Measurements from ENCODE around the gene SLC22A5. TPM values are rescaled to one million over a fixed set of nuclear protein-coding genes. Genes with fewer than 3 reads are reported as not detected.

Gene SLC22A5
- total and polyA plus RNA-seq, 9 of the 15 experiments (the other 6 are each of a cell fraction or from before 2014, with no cell fraction given): 3.0 to 16.6 (median 8.3) TPM

DNA sequence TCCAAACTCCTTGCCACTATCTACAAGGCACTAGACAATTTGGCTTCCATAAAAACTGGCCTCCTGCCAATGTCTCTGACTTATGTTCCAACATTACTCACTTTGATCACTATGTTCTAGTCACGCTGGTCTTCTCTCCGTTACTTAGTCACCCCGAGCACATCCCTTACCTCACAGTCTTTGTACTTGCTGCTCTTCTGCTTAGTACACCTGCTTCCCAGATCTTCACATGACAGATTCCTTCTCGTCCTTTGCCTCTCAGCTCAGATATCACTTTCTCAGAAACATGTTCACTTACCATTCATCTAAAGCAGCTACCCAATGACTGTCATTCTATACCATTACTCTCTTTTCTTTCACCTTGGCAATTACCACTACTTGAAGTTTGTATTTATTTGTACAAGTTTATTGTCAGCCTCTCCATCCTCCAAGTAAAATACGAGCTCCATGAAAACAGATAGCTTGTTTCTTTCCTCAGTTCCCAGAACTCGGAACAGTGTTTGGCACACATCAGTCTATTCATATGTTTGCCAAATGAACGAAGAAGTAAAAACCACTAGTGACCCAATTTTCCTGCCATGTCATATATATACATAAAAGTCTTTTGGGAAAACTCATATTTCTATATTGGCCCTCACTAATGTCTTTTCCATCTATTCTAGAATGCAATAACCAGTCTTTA is 5.9 kb upstream of the SLC22A5 start (continued):
- no peak for TF ChIP-seq POLR2G (IDR thresholded peaks at IDR 0.05; ENCODE audit: low read depth, low read length)
- TF ChIP-seq BMI1 (IDR thresholded peaks at IDR 0.05; ENCODE audit: low read length): no peak
- no peak for TF ChIP-seq HDAC8 (tag; IDR thresholded peaks at IDR 0.05)
- TF ChIP-seq, protein P1, sequence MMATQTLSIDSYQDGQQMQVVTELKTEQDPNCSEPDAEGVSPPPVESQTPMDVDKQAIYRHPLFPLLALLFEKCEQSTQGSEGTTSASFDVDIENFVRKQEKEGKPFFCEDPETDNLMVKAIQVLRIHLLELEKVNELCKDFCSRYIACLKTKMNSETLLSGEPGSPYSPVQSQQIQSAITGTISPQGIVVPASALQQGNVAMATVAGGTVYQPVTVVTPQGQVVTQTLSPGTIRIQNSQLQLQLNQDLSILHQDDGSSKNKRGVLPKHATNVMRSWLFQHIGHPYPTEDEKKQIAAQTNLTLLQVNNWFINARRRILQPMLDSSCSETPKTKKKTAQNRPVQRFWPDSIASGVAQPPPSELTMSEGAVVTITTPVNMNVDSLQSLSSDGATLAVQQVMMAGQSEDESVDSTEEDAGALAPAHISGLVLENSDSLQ (IDR thresholded peaks at IDR 0.05): 0 out of 2 replicates have a peak, but pooled peaks have one; percentile 7
- no peak for TF ChIP-seq MCM7 (IDR thresholded peaks at IDR 0.05)
- TF ChIP-seq, protein P2, sequence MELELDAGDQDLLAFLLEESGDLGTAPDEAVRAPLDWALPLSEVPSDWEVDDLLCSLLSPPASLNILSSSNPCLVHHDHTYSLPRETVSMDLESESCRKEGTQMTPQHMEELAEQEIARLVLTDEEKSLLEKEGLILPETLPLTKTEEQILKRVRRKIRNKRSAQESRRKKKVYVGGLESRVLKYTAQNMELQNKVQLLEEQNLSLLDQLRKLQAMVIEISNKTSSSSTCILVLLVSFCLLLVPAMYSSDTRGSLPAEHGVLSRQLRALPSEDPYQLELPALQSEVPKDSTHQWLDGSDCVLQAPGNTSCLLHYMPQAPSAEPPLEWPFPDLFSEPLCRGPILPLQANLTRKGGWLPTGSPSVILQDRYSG (tag; conservative IDR thresholded peaks at IDR 0.05; ENCODE audit: low read depth): no peak
- no peak for TF ChIP-seq PHF21A (IDR thresholded peaks at IDR 0.05; ENCODE audit: borderline replicate concordance, low read depth)
- TF ChIP-seq SMARCB1 (IDR thresholded peaks at IDR 0.05; ENCODE audit: insufficient read length, low read depth): no peak
- no peak for TF ChIP-seq ZZZ3 (IDR thresholded peaks at IDR 0.05)
- TF ChIP-seq ARHGAP35 (IDR thresholded peaks at IDR 0.05; ENCODE audit: partially characterized antibody): no peak
- TF ChIP-seq FUS (optimal IDR thresholded peaks at IDR 0.05; ENCODE audit: low read depth, low read length): no peak
- no peak for TF ChIP-seq NCOA6 (IDR thresholded peaks at IDR 0.05)
- TF ChIP-seq, protein P3, sequence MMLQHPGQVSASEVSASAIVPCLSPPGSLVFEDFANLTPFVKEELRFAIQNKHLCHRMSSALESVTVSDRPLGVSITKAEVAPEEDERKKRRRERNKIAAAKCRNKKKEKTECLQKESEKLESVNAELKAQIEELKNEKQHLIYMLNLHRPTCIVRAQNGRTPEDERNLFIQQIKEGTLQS (IDR thresholded peaks at IDR 0.05): peak; percentile 29; the same call in 1 of the 2 replicates
- TF ChIP-seq, protein P3 (CRISPR knock-in tag; conservative IDR thresholded peaks at IDR 0.05): no peak
- TF ChIP-seq, protein P4, sequence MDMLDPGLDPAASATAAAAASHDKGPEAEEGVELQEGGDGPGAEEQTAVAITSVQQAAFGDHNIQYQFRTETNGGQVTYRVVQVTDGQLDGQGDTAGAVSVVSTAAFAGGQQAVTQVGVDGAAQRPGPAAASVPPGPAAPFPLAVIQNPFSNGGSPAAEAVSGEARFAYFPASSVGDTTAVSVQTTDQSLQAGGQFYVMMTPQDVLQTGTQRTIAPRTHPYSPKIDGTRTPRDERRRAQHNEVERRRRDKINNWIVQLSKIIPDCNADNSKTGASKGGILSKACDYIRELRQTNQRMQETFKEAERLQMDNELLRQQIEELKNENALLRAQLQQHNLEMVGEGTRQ (CRISPR knock-in tag; IDR thresholded peaks at IDR 0.05): no peak
- TF ChIP-seq KAT7 (CRISPR knock-in tag; IDR thresholded peaks at IDR 0.05; ENCODE audit: borderline replicate concordance): no peak
